Small intestine (tissue), 7 donors: ENCODE data around the gene TMEM179. TPM values are rescaled to one million over a fixed set of nuclear protein-coding genes. Genes with fewer than 3 reads are reported as not detected.

Source experiments
- DNase-seq, 2 donors: peaks; one replicate each; pipeline versions ENCODE4 v3.0.0 to v3.0.0-alpha.2; 2013
- FAIRE-seq: peaks from 2 replicates; lab custom pipeline; 2012; peaks lifted over from hg19 to GRCh38; lab: Jason Lieb, UNC
- H3K27ac ChIP-seq, 3 donors: one replicate each; pipeline ENCODE4 v1.5.1; 2013; ENCODE audit warnings: low read length in 2 of 3, mild to moderate bottlenecking in 2 of 3, control low read depth in 1 of 3, inconsistent platforms in 1 of 3, low read depth in 1 of 3, moderate library complexity in 1 of 3
- H3K27me3 ChIP-seq, 3 donors: one replicate each; pipeline ENCODE4 v1.6.1; 2013; ENCODE audit warnings: low read length in 3 of 3, inconsistent platforms in 1 of 3; ENCODE audit not compliant: control insufficient read depth in 3 of 3, insufficient read depth in 3 of 3
- H3K36me3 ChIP-seq, 3 donors: one replicate each; pipeline ENCODE4 v1.6.1; 2013; ENCODE audit warnings: low read length in 3 of 3, inconsistent platforms in 1 of 3, low read depth in 1 of 3, mild to moderate bottlenecking in 1 of 3, moderate library complexity in 1 of 3; ENCODE audit not compliant: control insufficient read depth in 3 of 3, insufficient read depth in 2 of 3
- H3K4me1 ChIP-seq, 3 donors: one replicate each; pipeline ENCODE4 v1.6.1; 2013; ENCODE audit warnings: low read length in 2 of 3, inconsistent platforms in 1 of 3, low read depth in 1 of 3, mild to moderate bottlenecking in 1 of 3, moderate library complexity in 1 of 3; ENCODE audit not compliant: control insufficient read depth in 3 of 3, insufficient read depth in 2 of 3
- H3K4me3 ChIP-seq, 3 donors: one replicate each; pipeline ENCODE4 v1.5.1; 2013; ENCODE audit warnings: low read length in 3 of 3, control low read depth in 1 of 3, inconsistent platforms in 1 of 3, low read depth in 1 of 3, mild to moderate bottlenecking in 1 of 3, moderate library complexity in 1 of 3
- H3K9me3 ChIP-seq, 2 donors: one replicate each; pipeline ENCODE4 v1.6.1; 2013; ENCODE audit warnings: low read depth in 1 of 2, low read length in 1 of 2; ENCODE audit not compliant: control insufficient read depth in 2 of 2, insufficient read depth in 1 of 2
- WGBS, 3 donors: extraction: QIAGEN DNeasy Blood & Tissue Kit; methylation state at CpG; one replicate each; pipeline ENCODE4 v1.1.7; 2013; 5-methylcytosine and 5-hydroxymethylcytosine counted together
- polyA plus RNA-seq, 4 donors: library from polyadenylated mRNA; stranded (reverse) in 3 of 4; unstranded in 1 of 4; fragments of 200-250 nt in 3 of 4; fragments of 120-200 nt in 1 of 4; gene quantifications; one replicate each; pipeline versions ENCODE4 v1.2.1 to v1.2.3, GENCODE V29; 2013
- donor health status: healthy with polysubstance abuse.
- donor health status: control.
- donor health status: control.
- donor health status: Bipolar disorder and iron deficiency.
- donor health status: healthy.

The TMEM179 gene
- polyA plus RNA-seq, 4 donors = 3.0 to 11.2 TPM; not detected in 2

DNA sequence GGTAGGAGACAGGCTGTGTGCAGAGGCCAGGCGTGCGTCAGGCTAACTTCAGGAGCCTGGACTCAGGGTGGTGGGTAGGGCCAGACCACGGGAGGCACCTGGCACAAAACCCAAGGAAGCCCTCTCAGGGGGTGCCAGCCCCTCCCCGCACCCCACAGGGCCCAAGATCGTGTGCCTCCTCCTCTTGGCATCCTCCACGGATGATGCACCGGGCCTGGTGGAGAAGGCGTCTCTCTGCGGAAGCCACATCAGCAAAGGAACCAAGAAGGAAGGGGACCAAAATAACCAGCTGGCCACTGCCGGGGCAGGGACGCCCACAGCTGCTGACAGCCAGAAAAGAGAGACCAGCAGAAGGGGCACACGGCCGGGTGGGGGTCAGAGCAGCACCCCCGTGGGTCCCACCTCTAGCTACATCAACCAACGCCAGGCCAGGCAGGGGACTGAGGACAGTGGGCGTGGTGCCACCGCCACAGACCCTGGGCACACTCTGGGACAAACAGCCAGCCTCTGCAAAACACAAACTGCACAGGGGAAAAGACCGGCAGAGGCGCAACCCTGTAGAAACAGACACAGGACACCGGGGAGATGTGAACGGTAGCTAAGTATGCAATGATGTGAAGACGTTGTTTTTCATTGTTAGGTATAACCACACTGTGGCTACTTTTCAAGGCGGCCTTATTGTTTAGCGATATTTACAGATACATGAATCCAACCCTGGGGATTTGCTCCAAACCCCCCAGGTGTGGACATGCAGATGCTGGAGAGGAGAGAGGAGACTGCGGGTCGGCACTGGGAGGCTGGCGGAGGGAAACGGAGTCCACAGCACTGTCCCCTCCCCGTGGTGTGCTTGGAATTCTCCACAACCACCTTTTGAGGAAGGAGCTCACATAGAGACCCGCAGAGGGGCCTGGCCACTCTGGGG lies 51.1 kb downstream of the TMEM179 start:
- FAIRE-seq (no peak), DNase-seq (no peak)
- Histone ChIP-seq H3K36me3 (no peaks in the 10 kb centered on the region), H3K4me3 (no peak overlapping the region), H3K4me1 (peaks cover 0 to 8% (median 0%) of the 10 kb centered on the region in 3 donors), H3K9me3 (peaks cover 0 to 4% of the 10 kb centered on the region in 2 donors), H3K27ac (no peak overlapping the region), H3K27me3 (no peaks in the 10 kb centered on the region)
- WGBS, 3 donors = 73 to 84% (median 82%) methylated on average over 29 to 30 of the region's 30 CpGs

DNA sequence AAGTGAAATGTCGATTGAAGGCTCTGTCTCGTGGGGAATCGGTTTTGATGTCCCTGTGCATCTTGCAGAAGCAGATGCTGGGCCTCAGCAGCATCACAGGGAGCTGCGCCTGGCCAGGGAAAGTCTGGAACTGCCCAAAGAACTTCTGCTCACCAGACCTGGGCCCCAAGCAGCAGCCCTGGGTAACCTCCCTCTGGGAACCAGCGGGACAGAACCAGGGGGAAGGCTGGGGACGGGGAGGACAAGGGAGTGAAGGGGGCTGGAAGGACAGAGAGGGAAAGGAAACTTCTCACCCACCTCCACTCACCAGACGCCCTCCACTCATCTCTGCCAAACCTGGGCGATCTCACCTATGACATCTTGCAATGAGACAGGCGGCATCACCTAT lies 51.8 kb downstream of the TMEM179 start:
- WGBS, 3 donors = 69 to 83% (median 69%) methylated on average over 9 of the region's 9 CpGs
- no peaks in the 10 kb centered on the region for H3K27me3 ChIP-seq
- H3K9me3 ChIP-seq = peaks cover 0 to 4% of the 10 kb centered on the region in 2 donors
- H3K4me1 ChIP-seq = peaks cover 0 to 8% (median 0%) of the 10 kb centered on the region in 3 donors
- H3K36me3 ChIP-seq = no peaks in the 10 kb centered on the region
- DNase-seq (no peak), FAIRE-seq (no peak)
- H3K4me3 ChIP-seq = no peak overlapping the region
- no peak overlapping the region for H3K27ac ChIP-seq

DNA sequence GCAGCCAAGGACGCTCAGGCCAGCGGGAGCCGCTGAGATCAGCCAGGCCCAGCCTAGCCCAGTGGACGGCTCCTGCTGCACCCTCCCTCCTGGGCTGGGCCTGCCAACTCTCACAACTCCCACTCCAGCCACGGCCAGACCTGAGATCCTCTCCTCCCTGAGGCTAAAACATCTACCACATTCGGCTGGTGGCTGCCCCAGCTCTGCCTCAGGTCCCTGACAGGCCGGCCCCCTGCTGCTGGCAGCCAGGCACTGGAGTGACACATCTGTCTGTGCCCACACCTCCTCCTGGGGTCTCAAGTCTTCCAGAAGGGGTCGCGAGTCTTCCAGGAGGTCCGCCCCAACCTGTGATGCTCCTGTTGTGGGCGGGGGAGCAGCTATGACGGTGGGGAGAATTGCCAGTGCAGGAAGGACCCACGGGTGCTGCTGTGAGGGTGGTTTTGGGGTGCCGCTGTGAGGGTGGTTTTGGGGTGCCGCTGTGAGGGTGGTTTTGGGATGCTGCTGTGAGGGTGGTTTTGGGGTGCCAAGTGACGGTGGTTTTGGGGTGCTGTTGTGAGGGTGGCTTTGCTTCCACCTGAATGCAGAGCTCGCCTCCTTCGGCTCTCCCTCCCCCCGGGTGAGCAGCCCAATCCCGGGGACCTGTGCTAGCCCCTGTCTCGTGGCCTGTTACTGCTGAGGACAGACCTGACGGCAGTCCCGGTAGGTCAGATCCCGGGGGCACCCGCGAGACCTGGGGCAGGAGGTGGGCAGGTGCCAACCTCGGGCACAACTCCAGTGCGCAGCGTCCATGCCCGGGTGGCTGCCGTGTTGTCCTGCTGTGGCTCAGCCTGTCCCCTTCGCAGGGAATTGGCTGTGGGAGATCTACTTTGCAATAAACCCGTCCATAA lies 52.5 kb downstream of the TMEM179 start:
- FAIRE-seq (no peak), DNase-seq (no peak)
- 78 to 83% (median 80%) methylated on average over 33 of the region's 33 CpGs for WGBS, 3 donors

DNA sequence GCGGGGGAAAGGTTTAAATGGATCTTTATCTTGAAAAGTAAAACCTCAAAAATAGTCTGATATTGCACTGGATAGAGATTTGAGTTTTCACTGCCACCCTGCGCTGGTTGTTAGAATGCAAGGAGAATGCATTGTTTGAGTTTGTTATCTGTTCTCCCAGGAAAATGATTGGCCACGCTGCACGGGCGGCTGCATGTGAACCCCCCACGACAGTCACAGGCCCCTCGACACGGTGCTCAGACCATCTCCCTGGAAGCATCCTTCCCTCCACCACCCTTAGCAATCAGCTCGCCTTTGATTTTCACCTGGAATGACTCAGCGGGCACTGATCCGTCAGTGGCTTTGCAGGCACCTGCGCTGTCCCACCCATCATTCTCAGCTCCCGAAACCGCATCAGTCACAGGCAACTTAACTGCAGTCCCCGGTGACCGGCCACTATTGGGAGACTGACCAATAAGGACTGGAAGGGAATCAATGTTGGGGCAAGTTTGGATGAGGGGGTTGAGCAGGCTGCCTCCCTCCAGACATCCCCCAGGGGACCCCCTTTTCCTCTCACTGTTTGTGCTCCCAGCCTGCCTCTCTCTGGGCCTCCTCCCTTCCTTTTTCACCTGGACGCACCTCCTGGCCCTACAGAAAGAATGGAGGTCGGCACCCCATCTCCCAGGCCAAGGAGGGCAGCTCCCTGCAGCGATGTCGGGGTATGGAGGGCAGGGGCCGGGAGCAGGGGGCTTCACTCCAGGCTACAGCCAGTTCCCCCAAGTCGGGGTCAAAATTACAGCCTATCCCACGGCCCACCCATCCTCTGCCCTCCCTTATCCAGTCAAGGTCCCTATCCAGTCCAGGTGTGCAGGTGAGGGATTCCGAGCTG lies 53.5 kb downstream of the TMEM179 start:
- Histone ChIP-seq H3K36me3 (no peaks in the 10 kb centered on the region), H3K4me3 (no peak overlapping the region), H3K4me1 (peaks cover 0 to 8% (median 0%) of the 10 kb centered on the region in 3 donors), H3K27me3 (peaks cover 0 to 7% (median 0%) of the 10 kb centered on the region in 3 donors), H3K9me3 (peaks cover 0 to 4% of the 10 kb centered on the region in 2 donors), H3K27ac (no peak overlapping the region)
- WGBS, 3 donors = 41 to 66% (median 55%) methylated on average over 23 to 24 of the region's 24 CpGs
- FAIRE-seq (no peak), DNase-seq (no peak)

More for the DNA sequence above, 52.5 kb downstream of the TMEM179 start:
- no peak overlapping the region for H3K27ac ChIP-seq
- peaks cover 0 to 4% of the 10 kb centered on the region in 2 donors for H3K9me3 ChIP-seq
- H3K27me3 ChIP-seq = peaks cover 0 to 1% (median 0%) of the 10 kb centered on the region in 3 donors
- H3K4me3 ChIP-seq = no peak overlapping the region
- peaks cover 0 to 8% (median 0%) of the 10 kb centered on the region in 3 donors for H3K4me1 ChIP-seq
- no peaks in the 10 kb centered on the region for H3K36me3 ChIP-seq

DNA sequence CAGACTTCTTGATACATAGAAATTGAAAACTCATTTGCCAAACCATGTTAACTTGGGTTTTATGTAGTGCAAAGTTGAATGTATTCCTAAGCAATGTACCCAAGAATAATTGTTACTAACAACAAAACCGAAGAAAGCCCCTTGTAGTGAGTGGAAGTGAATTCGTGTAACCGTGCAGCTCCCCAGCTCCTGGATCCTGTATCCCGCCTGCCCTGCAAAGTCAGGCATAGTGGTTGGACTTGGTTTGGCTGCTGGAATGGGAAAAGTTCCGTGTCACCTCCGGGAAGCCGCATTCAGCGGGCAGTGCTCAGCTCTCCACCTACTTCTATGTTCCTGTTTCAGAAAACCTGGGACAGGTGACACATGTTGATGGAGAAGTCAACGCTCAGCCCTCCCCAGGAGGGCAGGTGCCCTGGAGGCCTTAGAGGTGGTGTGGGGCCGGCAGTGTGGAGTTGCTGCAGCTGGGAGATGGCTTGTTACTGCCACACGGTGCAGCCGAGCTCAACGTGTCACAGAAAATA lies 54.2 kb downstream of the TMEM179 start:
- WGBS, 3 donors = 62 to 80% (median 72%) methylated on average over 13 of the region's 13 CpGs
- no peak overlapping the region for H3K27ac ChIP-seq
- peaks cover 0 to 7% (median 0%) of the 10 kb centered on the region in 3 donors for H3K27me3 ChIP-seq
- FAIRE-seq (no peak), DNase-seq (no peak)
- H3K36me3 ChIP-seq = no peaks in the 10 kb centered on the region
- H3K4me1 ChIP-seq = peaks cover 0 to 8% (median 0%) of the 10 kb centered on the region in 3 donors
- H3K4me3 ChIP-seq = no peak overlapping the region
- H3K9me3 ChIP-seq = peaks cover 0 to 4% of the 10 kb centered on the region in 2 donors

DNA sequence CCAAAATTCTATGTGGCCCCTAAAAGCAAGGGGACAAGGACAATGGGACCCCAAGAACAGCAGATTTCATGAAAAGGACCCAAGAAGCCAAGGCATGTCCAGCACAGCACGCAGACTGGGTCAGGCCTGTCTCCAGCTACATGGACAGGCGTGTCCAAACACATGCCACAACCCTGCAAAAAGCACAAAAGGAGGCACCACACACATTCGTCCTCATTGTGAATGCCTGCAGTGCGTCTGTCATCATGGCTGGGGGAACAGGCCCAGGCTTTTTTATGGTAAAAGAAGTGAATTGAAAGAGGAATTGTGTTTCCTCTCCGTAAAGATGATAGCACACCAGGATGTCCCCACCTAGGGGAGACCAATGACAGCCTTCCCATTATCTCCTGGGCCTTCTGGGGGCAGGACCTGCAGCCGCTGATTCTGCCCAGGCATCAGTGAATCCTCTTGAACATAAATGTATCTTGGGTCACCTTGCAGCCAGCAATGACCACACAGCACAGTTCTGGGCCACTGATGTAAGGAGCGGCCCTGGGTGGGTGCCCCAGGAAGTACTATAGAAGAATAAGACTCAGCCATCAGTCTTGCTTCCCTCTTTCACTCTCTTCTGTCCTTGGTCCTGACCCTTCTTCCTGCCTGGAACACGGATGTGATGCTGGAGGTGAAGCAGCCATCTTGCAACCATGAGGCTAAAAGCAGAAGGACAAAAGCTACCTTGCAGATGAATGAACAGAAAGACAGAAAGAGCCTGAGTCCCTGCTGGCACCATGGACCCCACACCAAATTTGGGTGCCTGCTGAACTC lies 54.8 kb downstream of the TMEM179 start:
- Histone ChIP-seq H3K4me1 (peaks cover 0 to 3% (median 0%) of the 10 kb centered on the region in 3 donors), H3K27ac (no peak overlapping the region), H3K4me3 (no peak overlapping the region), H3K9me3 (peaks cover 0 to 4% of the 10 kb centered on the region in 2 donors), H3K36me3 (no peaks in the 10 kb centered on the region), H3K27me3 (peaks cover 0 to 7% (median 0%) of the 10 kb centered on the region in 3 donors)
- 79 to 85% (median 83%) methylated on average over 8 of the region's 8 CpGs for WGBS, 3 donors
- no peak for DNase-seq
- FAIRE-seq = no peak
